BJ (cell line): ENCODE data around the gene UTS2. TPM values are rescaled to one million over a fixed set of nuclear protein-coding genes. Genes with fewer than 3 reads are reported as not detected.

ENCODE experiments used
- CTCF ChIA-PET: fragments of 350-600 bp; formaldehyde crosslinking; extraction: SDS; loops from one replicate; lab custom pipeline; 2021; ENCODE audit warnings: antibody characterized with exemption, inconsistent platforms; lab: Yijun Ruan, JAX
- POLR2A ChIA-PET: fragments of 300-600 bp; sonication (Branson Sonifier 250); formaldehyde crosslinking; extraction: SDS; loops from one replicate; lab custom pipeline; 2021; ENCODE audit warnings: antibody characterized with exemption; lab: Charles Lee
- DNase-seq: peaks from one replicate; pipeline ENCODE4 v3.0.0-alpha.2; 2011; ENCODE audit warnings: low read depth
- H3K27me3 ChIP-seq: 2 replicates; pipeline ENCODE4 v1.6.0; 2011; ENCODE audit warnings: low read length; ENCODE audit not compliant: control insufficient read depth, insufficient read depth
- H3K36me3 ChIP-seq: 2 replicates; pipeline ENCODE4 v1.5.1; 2011; ENCODE audit warnings: low read length; ENCODE audit not compliant: control insufficient read depth, insufficient read depth
- H3K4me3 ChIP-seq: 2 replicates; pipeline ENCODE4 v1.5.1; 2011; ENCODE audit warnings: low read depth, mild to moderate bottlenecking, control low read depth, low read length
- CTCF ChIP-seq: IDR thresholded peaks from 2 replicates; pipeline ENCODE4 v1.5.1; 2011; ENCODE audit warnings: low read depth, mild to moderate bottlenecking, control low read depth, inconsistent platforms, low read length, moderate library complexity; ENCODE audit not compliant: insufficient read depth
- polyA plus RNA-seq: library from polyadenylated mRNA; depleted of rRNA; stranded (reverse); fragments of >200 nt; gene quantifications from 2 replicates; pipeline ENCODE4 v1.2.3, GENCODE V29; 2011

The UTS2 gene
- polyA plus RNA-seq, 1 experiment: not detected

GRCh38 chr1:7845761-7846160, 7.1 kb downstream of the UTS2 start:
- no peak overlapping the region for H3K4me3 ChIP-seq
- no peaks in the 10 kb centered on the region for H3K36me3 ChIP-seq
- no peaks in the 10 kb centered on the region for H3K27me3 ChIP-seq
- TF ChIP-seq CTCF: no peak
- no peak for DNase-seq
- ChIA-PET CTCF (no interaction called here), POLR2A (no interaction called here)

- TF ChIP-seq CTCF: no peak
- Histone ChIP-seq H3K4me3 (no peak overlapping the region), H3K27me3 (no peaks in the 10 kb centered on the region), H3K36me3 (no peaks in the 10 kb centered on the region)
- CTCF ChIA-PET: interaction anchor here (1.1 kb wide), 1 partner anchor 9 kb away, joined by 3 read pairs; no protein-coding TSS in a partner anchor
- POLR2A ChIA-PET: no interaction called here
- no peak for DNase-seq
Observed at GRCh38 chr1:7842517-7842916, 10.3 kb downstream of the UTS2 start.

GRCh38 chr1:7839526-7839925, 13.3 kb downstream of the UTS2 start:
- Histone ChIP-seq H3K27me3 (no peaks in the 10 kb centered on the region), H3K4me3 (no peak overlapping the region), H3K36me3 (no peaks in the 10 kb centered on the region)
- POLR2A ChIA-PET: no interaction called here
- no peak for TF ChIP-seq CTCF
- CTCF ChIA-PET: no interaction called here
- no peak for DNase-seq

- TF ChIP-seq CTCF: no peak
- no peak overlapping the region for H3K4me3 ChIP-seq
- H3K27me3 ChIP-seq: no peaks in the 10 kb centered on the region
- DNase-seq: no peak
- H3K36me3 ChIP-seq: no peaks in the 10 kb centered on the region
- POLR2A ChIA-PET: no interaction called here
- CTCF ChIA-PET: no interaction called here
Observed at GRCh38 chr1:7838714-7839113, 14.2 kb downstream of the UTS2 start.

GRCh38 chr1:7833035-7833434, 19.8 kb downstream of the UTS2 start:
- no peak for TF ChIP-seq CTCF
- Histone ChIP-seq H3K36me3 (0 out of 2 replicates have a peak, but pooled peaks cover 1% of the 10 kb centered on the region), H3K4me3 (no peak overlapping the region), H3K27me3 (no peaks in the 10 kb centered on the region)
- POLR2A ChIA-PET: no interaction called here
- DNase-seq: no peak
- CTCF ChIA-PET: interaction anchor here (0.8 kb wide), 1 partner anchor 9 kb away, joined by 3 read pairs; no protein-coding TSS in a partner anchor
